ENCODE results near the gene WASF2. TPM values are rescaled to one million over a fixed set of nuclear protein-coding genes. Genes with fewer than 3 reads are reported as not detected.
"Not testable (repeated sequence)": the region's sequence is repeated elsewhere in the genome, so short reads cannot be mapped to it uniquely, and the experiment has no call there.

WASF2 gene
- total RNA-seq, 1 experiment from 2014 or later: 68.6 TPM

GRCh38 chr1:27410709-27411108 is 79.3 kb downstream of the WASF2 start:
- H3K9me3 Mint-ChIP-seq (ENCODE audit: unreplicated experiment): no peaks in the 10 kb centered on the region
- Histone ChIP-seq H3K4me3 (ENCODE audit: low read depth, low read length) (no peak overlapping the region), H3K9me3 (no peaks in the 10 kb centered on the region), H3K4me1 (no peaks in the 10 kb centered on the region), H3K27me3 (replicated peaks; ENCODE audit: control insufficient read depth, insufficient read depth, low read length) (no peaks in the 10 kb centered on the region), H3K36me3 (ENCODE audit: control insufficient read depth, insufficient read depth, low read length) (peaks cover 3% of the 10 kb centered on the region; the same call in 1 of the 2 replicates)
- H3K36me3 Mint-ChIP-seq (ENCODE audit: insufficient read depth, unreplicated experiment): peaks cover 50% of the 10 kb centered on the region
- intact Hi-C loops (cut with micrococcal nuclease; ENCODE audit: unreplicated experiment): no loop called here
- CTCF ChIA-PET: no interaction called here
- no TSS peak for BruUV-seq (replicated peaks)
- no peak for TF ChIP-seq CTCF (IDR thresholded peaks at IDR 0.05; ENCODE audit: insufficient read depth in 1 of 2, low read depth in 1 of 2, low read length in 1 of 2, severe bottlenecking in 1 of 2, unreplicated experiment in 1 of 2)
- no peaks in the 10 kb centered on the region for H3K27me3 Mint-ChIP-seq (ENCODE audit: insufficient read depth, unreplicated experiment)
- POLR2A ChIA-PET: no interaction called here
- no peak overlapping the region for H3K27ac Mint-ChIP-seq (ENCODE audit: unreplicated experiment)
- DNase-seq: no peak
- no peak overlapping the region for H3K4me3 Mint-ChIP-seq (ENCODE audit: unreplicated experiment)
- H3K4me1 Mint-ChIP-seq (ENCODE audit: low read depth, unreplicated experiment): no peaks in the 10 kb centered on the region

- Histone ChIP-seq H3K27me3 (replicated peaks; ENCODE audit: control insufficient read depth, insufficient read depth, low read length) (no peaks in the 10 kb centered on the region), H3K4me1 (no peaks in the 10 kb centered on the region), H3K9me3 (no peaks in the 10 kb centered on the region), H3K4me3 (ENCODE audit: low read depth, low read length) (no peak overlapping the region), H3K36me3 (ENCODE audit: control insufficient read depth, insufficient read depth, low read length) (peaks cover 3% of the 10 kb centered on the region; the same call in 1 of the 2 replicates)
- H3K27ac Mint-ChIP-seq (ENCODE audit: unreplicated experiment): no peak overlapping the region
- no peaks in the 10 kb centered on the region for H3K4me1 Mint-ChIP-seq (ENCODE audit: low read depth, unreplicated experiment)
- intact Hi-C loops (cut with micrococcal nuclease; ENCODE audit: unreplicated experiment): no loop called here
- no peaks in the 10 kb centered on the region for H3K27me3 Mint-ChIP-seq (ENCODE audit: insufficient read depth, unreplicated experiment)
- no peak for DNase-seq
- POLR2A ChIA-PET: no interaction called here
- BruUV-seq (replicated peaks): no TSS peak
- no peak overlapping the region for H3K4me3 Mint-ChIP-seq (ENCODE audit: unreplicated experiment)
- peaks cover 41% of the 10 kb centered on the region for H3K36me3 Mint-ChIP-seq (ENCODE audit: insufficient read depth, unreplicated experiment)
- no peaks in the 10 kb centered on the region for H3K9me3 Mint-ChIP-seq (ENCODE audit: unreplicated experiment)
- TF ChIP-seq CTCF (IDR thresholded peaks at IDR 0.05; ENCODE audit: insufficient read depth in 1 of 2, low read depth in 1 of 2, low read length in 1 of 2, severe bottlenecking in 1 of 2, unreplicated experiment in 1 of 2): no peak
- CTCF ChIA-PET: no interaction called here
Observed at GRCh38 chr1:27409669-27410068, 80.3 kb downstream of the WASF2 start.

- H3K4me3 ChIP-seq (ENCODE audit: low read depth, low read length): no peak overlapping the region
- peaks cover 29% of the 10 kb centered on the region for H3K36me3 Mint-ChIP-seq (ENCODE audit: insufficient read depth, unreplicated experiment)
- peaks cover 3% of the 10 kb centered on the region; the same call in 1 of the 2 replicates for H3K36me3 ChIP-seq (ENCODE audit: control insufficient read depth, insufficient read depth, low read length)
- H3K27me3 ChIP-seq (replicated peaks; ENCODE audit: control insufficient read depth, insufficient read depth, low read length): no peaks in the 10 kb centered on the region
- H3K4me3 Mint-ChIP-seq (ENCODE audit: unreplicated experiment): no peak overlapping the region
- no peaks in the 10 kb centered on the region for H3K4me1 Mint-ChIP-seq (ENCODE audit: low read depth, unreplicated experiment)
- H3K27ac Mint-ChIP-seq (ENCODE audit: unreplicated experiment): no peak overlapping the region
- DNase-seq: no peak
- no TSS peak for BruUV-seq (replicated peaks)
- H3K9me3 ChIP-seq: no peaks in the 10 kb centered on the region
- POLR2A ChIA-PET: no interaction called here
- CTCF ChIA-PET: no interaction called here
- no peaks in the 10 kb centered on the region for H3K4me1 ChIP-seq
- no peaks in the 10 kb centered on the region for H3K27me3 Mint-ChIP-seq (ENCODE audit: insufficient read depth, unreplicated experiment)
- no peak for TF ChIP-seq CTCF (IDR thresholded peaks at IDR 0.05; ENCODE audit: insufficient read depth in 1 of 2, low read depth in 1 of 2, low read length in 1 of 2, severe bottlenecking in 1 of 2, unreplicated experiment in 1 of 2)
- H3K9me3 Mint-ChIP-seq (ENCODE audit: unreplicated experiment): no peaks in the 10 kb centered on the region
- intact Hi-C loops (cut with micrococcal nuclease; ENCODE audit: unreplicated experiment): no loop called here
Observed at GRCh38 chr1:27408151-27408550, 81.8 kb downstream of the WASF2 start.

GRCh38 chr1:27406791-27407190 is 83.2 kb downstream of the WASF2 start:
- BruUV-seq (replicated peaks); POLR2A ChIA-PET; H3K36me3 ChIP-seq (ENCODE audit: control insufficient read depth, insufficient read depth, low read length); H3K27me3 Mint-ChIP-seq (ENCODE audit: insufficient read depth, unreplicated experiment); H3K4me3 ChIP-seq (ENCODE audit: low read depth, low read length); H3K9me3 Mint-ChIP-seq (ENCODE audit: unreplicated experiment); H3K27ac Mint-ChIP-seq (ENCODE audit: unreplicated experiment); intact Hi-C loops (cut with micrococcal nuclease; ENCODE audit: unreplicated experiment); H3K4me1 Mint-ChIP-seq (ENCODE audit: low read depth, unreplicated experiment); H3K9me3 ChIP-seq; CTCF ChIA-PET; H3K27me3 ChIP-seq (replicated peaks; ENCODE audit: control insufficient read depth, insufficient read depth, low read length); H3K4me1 ChIP-seq; DNase-seq; H3K4me3 Mint-ChIP-seq (ENCODE audit: unreplicated experiment): not testable (repeated sequence)
- peaks cover 23% of the 10 kb centered on the region for H3K36me3 Mint-ChIP-seq (ENCODE audit: insufficient read depth, unreplicated experiment)
